Gastroesophageal sphincter (tissue), 3 donors: Measurements from ENCODE around the gene GLT1D1.

ENCODE experiments used
- EP300 ChIP-seq: sonication (generic); formaldehyde crosslinking; IDR thresholded peaks from one replicate; pipeline ENCODE4 v1.6.1; 2017; ENCODE audit warnings: antibody characterized with exemption, mild to moderate bottlenecking
- POLR2A ChIP-seq, 2 donors: fragments of 450-650 bp; IDR thresholded peaks; one replicate each; pipeline ENCODE4 v1.6.1; 2017; ENCODE audit warnings: antibody characterized with exemption in 2 of 2, mild to moderate bottlenecking in 2 of 2, moderate library complexity in 1 of 2
- POLR2AphosphoS5 ChIP-seq: sonication (generic); formaldehyde crosslinking; IDR thresholded peaks from one replicate; pipeline ENCODE4 v1.6.1; 2017; ENCODE audit warnings: antibody characterized with exemption
- TF ChIP-seq, protein P1 (sequence below), 4 experiments: fragments of 200-600 bp in 2 of 4; fragments of 450-650 bp in 2 of 4; sonication (generic) in 1 of 4; IDR thresholded peaks; one replicate each; pipeline ENCODE4 v1.5.1; 2017 to 2019; ENCODE audit warnings: antibody characterized with exemption in 4 of 4, mild to moderate bottlenecking in 2 of 4, moderate library complexity in 2 of 4

DNA sequence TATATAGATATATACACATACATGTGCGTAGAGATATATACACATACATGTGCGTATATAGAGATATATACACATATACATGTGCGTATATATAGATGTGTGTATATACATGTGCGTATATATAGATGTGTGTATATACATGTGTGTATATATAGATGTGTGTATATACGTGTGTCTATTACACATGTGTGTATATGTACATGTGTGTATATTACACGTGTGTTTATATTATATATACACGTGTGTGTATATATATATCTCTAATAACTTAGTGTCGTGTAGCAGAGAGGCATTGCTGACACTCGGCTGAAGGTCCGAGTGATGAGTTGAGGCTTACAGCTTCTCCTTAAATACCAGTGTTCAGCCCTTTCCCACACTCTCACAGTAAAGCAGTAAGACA, 133.7 kb downstream of the GLT1D1 start:
- TF ChIP-seq, protein P1, sequence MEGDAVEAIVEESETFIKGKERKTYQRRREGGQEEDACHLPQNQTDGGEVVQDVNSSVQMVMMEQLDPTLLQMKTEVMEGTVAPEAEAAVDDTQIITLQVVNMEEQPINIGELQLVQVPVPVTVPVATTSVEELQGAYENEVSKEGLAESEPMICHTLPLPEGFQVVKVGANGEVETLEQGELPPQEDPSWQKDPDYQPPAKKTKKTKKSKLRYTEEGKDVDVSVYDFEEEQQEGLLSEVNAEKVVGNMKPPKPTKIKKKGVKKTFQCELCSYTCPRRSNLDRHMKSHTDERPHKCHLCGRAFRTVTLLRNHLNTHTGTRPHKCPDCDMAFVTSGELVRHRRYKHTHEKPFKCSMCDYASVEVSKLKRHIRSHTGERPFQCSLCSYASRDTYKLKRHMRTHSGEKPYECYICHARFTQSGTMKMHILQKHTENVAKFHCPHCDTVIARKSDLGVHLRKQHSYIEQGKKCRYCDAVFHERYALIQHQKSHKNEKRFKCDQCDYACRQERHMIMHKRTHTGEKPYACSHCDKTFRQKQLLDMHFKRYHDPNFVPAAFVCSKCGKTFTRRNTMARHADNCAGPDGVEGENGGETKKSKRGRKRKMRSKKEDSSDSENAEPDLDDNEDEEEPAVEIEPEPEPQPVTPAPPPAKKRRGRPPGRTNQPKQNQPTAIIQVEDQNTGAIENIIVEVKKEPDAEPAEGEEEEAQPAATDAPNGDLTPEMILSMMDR (IDR thresholded peaks at IDR 0.05): no peak
- TF ChIP-seq POLR2AphosphoS5: no peak
- TF ChIP-seq EP300: no peak
- no peak for TF ChIP-seq POLR2A (IDR thresholded peaks at IDR 0.05)
